Embryonic facial prominence (tissue), 1 donor: ENCODE results near the gene LAMA4.

Experiments
- DNase-seq: peaks from one replicate; pipeline ENCODE4 v3.0.0-alpha.2; 2016; ENCODE audit errors: extremely low spot score

LAMA4 gene, protein sequence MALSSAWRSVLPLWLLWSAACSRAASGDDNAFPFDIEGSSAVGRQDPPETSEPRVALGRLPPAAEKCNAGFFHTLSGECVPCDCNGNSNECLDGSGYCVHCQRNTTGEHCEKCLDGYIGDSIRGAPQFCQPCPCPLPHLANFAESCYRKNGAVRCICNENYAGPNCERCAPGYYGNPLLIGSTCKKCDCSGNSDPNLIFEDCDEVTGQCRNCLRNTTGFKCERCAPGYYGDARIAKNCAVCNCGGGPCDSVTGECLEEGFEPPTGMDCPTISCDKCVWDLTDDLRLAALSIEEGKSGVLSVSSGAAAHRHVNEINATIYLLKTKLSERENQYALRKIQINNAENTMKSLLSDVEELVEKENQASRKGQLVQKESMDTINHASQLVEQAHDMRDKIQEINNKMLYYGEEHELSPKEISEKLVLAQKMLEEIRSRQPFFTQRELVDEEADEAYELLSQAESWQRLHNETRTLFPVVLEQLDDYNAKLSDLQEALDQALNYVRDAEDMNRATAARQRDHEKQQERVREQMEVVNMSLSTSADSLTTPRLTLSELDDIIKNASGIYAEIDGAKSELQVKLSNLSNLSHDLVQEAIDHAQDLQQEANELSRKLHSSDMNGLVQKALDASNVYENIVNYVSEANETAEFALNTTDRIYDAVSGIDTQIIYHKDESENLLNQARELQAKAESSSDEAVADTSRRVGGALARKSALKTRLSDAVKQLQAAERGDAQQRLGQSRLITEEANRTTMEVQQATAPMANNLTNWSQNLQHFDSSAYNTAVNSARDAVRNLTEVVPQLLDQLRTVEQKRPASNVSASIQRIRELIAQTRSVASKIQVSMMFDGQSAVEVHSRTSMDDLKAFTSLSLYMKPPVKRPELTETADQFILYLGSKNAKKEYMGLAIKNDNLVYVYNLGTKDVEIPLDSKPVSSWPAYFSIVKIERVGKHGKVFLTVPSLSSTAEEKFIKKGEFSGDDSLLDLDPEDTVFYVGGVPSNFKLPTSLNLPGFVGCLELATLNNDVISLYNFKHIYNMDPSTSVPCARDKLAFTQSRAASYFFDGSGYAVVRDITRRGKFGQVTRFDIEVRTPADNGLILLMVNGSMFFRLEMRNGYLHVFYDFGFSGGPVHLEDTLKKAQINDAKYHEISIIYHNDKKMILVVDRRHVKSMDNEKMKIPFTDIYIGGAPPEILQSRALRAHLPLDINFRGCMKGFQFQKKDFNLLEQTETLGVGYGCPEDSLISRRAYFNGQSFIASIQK (N-terminal part only)

GRCh38 chr6:112253841-112254816 is at the start of gene LAMA4:
Gene LAMA4 (minus strand): TSS chr6:112254567. CDS start chr6:112254150, 417 bp downstream.
- DNase-seq: peak; percentile 62

- DNase-seq: no peak
Observed at GRCh38 chr6:112302142-112302705, 47.9 kb upstream of the LAMA4 start.

DNA sequence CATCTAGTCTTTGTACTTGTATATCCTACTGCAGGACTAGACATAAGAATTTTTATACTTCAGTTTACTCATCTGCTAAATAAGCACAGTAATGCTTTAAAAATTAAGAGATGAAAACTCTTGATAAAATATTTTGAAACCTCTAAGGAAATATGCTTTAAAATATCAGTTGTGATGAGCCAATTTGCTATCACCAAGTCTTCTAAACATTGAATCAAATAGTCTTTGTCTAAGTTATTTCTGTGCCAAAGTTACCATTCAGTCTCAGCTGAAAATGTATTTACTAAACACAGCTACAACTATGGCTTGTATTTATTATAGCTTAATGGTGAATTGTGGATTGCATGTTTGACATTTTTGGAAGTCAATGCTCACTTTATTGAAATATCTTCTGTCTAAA is 46.5 kb upstream of the LAMA4 start:
- DNase-seq: no peak

DNA sequence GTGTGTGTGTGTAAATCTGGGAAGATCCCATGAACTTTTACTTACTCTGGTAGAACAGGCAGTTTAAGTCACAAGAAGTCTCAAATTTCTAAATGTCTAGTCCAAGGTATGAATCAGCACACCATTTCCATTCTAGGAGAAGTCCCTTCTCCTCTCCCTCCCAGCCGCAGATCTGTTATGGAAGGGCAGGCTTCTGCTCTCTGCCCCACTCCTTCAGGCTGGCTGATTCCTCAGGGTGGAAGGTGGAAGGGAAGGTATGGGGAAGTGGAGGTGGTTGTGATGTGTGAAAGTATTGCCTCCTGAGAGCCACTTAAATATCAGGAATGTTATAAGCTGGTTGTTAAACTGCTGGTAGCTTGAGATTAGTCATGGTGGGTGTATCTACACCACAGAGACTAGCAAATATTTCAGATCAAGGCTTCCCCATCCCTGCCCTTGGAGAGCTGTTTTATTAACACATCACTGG is 44.5 kb upstream of the LAMA4 start:
- no peak for DNase-seq

DNA sequence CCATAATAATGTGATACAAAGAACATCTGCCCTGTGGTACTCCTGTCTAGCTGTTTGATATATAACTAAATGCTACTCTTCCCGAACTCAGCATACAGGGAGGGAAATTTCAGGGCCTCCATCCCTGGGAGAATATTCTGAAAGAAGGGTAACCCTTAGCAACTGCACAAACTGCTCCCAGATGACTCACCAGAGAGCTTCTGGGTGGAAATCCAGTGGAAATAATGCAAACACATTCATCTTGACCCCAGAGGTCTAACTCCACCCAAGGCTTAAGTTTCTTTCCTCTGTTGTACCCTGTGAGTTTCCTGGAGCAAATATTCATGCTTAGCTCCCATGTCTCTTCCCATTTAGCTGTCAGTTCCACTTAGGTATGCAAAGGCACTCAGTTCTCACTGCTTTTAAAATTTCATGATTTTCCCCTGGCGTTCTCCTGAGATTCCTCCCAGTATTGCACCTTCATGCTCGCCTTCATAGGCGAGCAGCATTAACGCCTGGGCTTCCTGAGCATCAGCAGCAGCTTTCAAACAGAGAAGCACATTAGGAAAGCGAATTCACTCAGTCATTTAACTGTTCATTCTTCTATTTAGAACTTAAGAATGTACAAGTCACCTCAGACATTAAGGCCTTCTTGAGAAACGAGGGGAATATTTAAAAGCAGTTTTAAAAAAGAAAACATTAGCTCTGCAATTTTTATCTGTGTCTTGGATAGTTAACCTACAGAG is 43.8 kb upstream of the LAMA4 start:
- DNase-seq: no peak

GRCh38 chr6:112296694-112297093 is 42.3 kb upstream of the LAMA4 start:
- DNase-seq: no peak

- DNase-seq: no peak
Observed at GRCh38 chr6:112296122-112296521, 41.8 kb upstream of the LAMA4 start.

DNA sequence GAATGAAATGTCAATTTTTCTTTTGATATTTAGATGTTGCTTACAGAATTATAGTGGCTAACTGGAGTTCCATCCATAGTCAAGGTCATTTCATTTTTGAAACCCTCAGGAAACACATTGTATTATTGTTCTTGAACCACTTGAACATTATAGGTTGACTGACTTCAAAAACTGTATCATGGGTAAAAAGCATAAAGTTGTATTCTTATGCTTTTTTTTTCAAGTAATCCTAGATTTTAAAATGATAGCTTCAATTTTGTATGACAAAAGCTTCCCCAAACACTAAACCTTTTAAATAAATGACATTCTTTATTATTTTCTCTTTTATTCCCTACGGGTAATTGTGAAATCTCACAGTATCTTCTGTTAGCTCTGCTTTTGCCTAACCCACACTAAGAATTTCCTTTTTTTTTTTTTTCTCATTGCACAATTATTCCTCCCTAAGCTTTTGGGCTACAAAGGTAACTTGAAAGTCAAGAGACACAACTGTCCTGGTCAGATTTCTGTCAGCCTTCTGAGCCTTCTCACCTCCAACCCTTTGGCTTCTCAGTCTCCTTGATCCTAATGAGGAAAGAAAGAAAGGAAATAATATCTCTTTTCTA is 36.9 kb upstream of the LAMA4 start:
- no peak for DNase-seq

GRCh38 chr6:112289038-112289566 is 34.7 kb upstream of the LAMA4 start:
- peak; percentile 84 for DNase-seq

DNA sequence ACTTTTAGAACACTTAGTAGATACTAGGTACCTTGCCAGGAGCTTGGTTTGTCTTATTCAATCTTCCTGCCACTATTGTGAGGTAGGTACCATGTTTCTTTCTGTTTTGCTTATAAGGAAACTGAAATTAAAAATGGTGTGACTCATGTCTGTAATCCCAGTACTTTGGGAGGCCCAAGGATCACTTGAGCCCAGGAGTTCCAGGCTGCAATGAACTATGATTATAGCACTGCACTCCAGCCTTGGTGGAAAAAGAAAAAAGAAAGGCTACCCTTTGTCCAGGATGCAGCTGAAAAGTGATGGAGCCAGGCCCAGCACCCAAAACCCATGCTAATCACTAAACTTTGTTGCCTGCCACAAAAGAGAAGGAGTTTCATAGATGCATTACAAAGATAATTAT is 34.1 kb upstream of the LAMA4 start:
- DNase-seq: no peak

DNA sequence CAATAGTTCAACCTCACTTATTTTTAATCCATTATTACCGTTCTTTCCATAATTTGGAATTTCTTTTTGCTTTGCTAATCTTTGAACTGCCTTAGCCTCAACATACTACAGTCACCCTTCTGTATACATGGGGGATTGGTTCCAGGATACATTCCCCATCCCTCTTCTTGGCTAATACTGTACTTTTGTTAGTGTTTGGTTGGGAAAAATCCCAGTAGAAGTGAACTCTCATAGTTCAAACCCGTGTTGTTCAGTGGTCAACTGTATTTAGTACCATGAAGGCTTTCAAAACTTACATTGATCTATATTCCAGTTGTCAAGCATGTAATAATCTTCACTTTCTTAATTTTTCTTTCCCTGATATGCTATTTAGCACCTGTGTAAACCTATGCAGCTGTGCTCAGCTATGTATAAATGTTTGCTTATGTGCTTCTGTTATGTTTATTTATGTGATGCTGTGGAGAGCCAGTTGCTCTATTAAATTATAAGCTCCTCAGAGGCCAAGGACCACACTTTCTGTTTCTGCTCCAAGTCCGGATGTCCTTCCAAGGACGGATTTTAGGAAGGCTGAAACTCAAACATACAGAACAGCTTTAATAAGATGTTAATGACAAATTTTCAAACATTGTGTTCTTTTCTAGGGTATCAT is 33.3 kb upstream of the LAMA4 start:
- DNase-seq: no peak

GRCh38 chr6:112286500-112287144 is 32.3 kb upstream of the LAMA4 start:
- DNase-seq: no peak

GRCh38 chr6:112286010-112286409 is 31.6 kb upstream of the LAMA4 start:
- no peak for DNase-seq

GRCh38 chr6:112284603-112285002 is 30.2 kb upstream of the LAMA4 start:
- no peak for DNase-seq

DNA sequence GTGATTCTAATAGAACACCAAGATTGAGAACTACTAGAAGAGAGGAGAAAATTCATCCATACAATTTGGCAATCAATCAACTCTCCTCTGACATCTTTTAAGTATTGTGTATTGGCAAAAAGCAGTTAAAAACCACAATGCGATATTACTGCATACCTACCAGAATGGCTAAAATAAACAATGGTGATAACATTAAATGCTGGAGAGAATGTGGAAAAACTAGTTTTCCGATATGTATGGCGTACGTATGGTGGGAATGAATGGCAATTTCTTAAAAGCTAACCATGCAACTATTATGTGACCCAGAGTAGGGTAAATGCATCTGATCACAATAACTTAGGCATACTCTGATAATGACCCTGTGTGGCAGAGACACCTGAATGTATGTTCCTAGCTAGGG is 29.3 kb upstream of the LAMA4 start:
- DNase-seq: no peak

GRCh38 chr6:112281821-112282615 is 27.7 kb upstream of the LAMA4 start:
- DNase-seq: no peak
